RWPE2 (cell line): Measurements from ENCODE around the gene FMNL2.

Experiments
- ATAC-seq: fragments of 200-7000 bp; cut with Tn5 transposase; 3 replicates; pipeline ENCODE4 v1.9.1; 2021; ENCODE audit warnings: low read depth
- DNase-seq: peaks from one replicate; pipeline ENCODE4 v3.0.0-alpha.2; 2020; ENCODE audit warnings: low spot score
- H3K27ac ChIP-seq: fragments of 450-650 bp; 2 replicates; pipeline ENCODE4 v1.5.1; 2017; ENCODE audit warnings: mild to moderate bottlenecking; ENCODE audit not compliant: poor library complexity, severe bottlenecking
- H3K27me3 ChIP-seq: fragments of 250-450 bp; sonication (Bioruptor Pico); 2 replicates; pipeline ENCODE4 v1.5.1; 2021; ENCODE audit warnings: mild to moderate bottlenecking, moderate library complexity; ENCODE audit not compliant: insufficient read depth, poor library complexity, severe bottlenecking
- H3K36me3 ChIP-seq: fragments of 250-450 bp; sonication (Bioruptor Pico); 2 replicates; pipeline ENCODE4 v1.5.1; 2020; ENCODE audit warnings: low read depth, mild to moderate bottlenecking, moderate library complexity
- H3K4me1 ChIP-seq: fragments of 250-450 bp; sonication (Bioruptor Pico); 2 replicates; pipeline ENCODE4 v1.5.1; 2021; ENCODE audit warnings: mild to moderate bottlenecking, moderate library complexity; ENCODE audit not compliant: insufficient read depth, poor library complexity, severe bottlenecking
- H3K4me3 ChIP-seq: fragments of 250-450 bp; sonication (Bioruptor Pico); 2 replicates; pipeline ENCODE4 v1.5.1; 2021; ENCODE audit warnings: mild to moderate bottlenecking, moderate library complexity; ENCODE audit not compliant: severe bottlenecking
- H3K9me3 ChIP-seq: fragments of 250-450 bp; sonication (Bioruptor Pico); 2 replicates; pipeline ENCODE4 v1.5.1; 2021; ENCODE audit warnings: mild to moderate bottlenecking, moderate library complexity; ENCODE audit not compliant: severe bottlenecking
- CTCF ChIP-seq: fragments of 450-650 bp; IDR thresholded peaks from one replicate; pipeline ENCODE4 v1.5.1; 2017; ENCODE audit warnings: mild to moderate bottlenecking, moderate library complexity; ENCODE audit not compliant: poor library complexity, severe bottlenecking

FMNL2 gene

GRCh38 chr2:152335016-152335725, at the start of gene FMNL2:
Gene FMNL2, plus strand, starts transcription at chr2:152335174.
- peak; percentile 16 for TF ChIP-seq CTCF
- peak; percentile 84 for ATAC-seq
- H3K27ac ChIP-seq: peak within 1 kb of the TSS; percentile 68
- peaks cover 14% of the 10 kb centered on the region for H3K4me1 ChIP-seq
- H3K4me3 ChIP-seq: peak within 1 kb of the TSS; percentile 78
- no peaks in the 10 kb centered on the region for H3K9me3 ChIP-seq
- no peaks in the 10 kb centered on the region for H3K27me3 ChIP-seq
- DNase-seq: peak; percentile 78
- no peaks in the 10 kb centered on the region for H3K36me3 ChIP-seq

GRCh38 chr2:152292991-152293390, 42.0 kb upstream of the FMNL2 start:
- Histone ChIP-seq H3K36me3 (no peaks in the 10 kb centered on the region), H3K4me1 (no peaks in the 10 kb centered on the region), H3K27me3 (no peaks in the 10 kb centered on the region), H3K4me3 (no peak overlapping the region), H3K9me3 (no peaks in the 10 kb centered on the region), H3K27ac (no peak overlapping the region)
- DNase-seq (no peak), ATAC-seq (no peak)
- TF ChIP-seq CTCF: no peak

GRCh38 chr2:152297715-152298114, 37.3 kb upstream of the FMNL2 start:
- H3K4me1 ChIP-seq: no peaks in the 10 kb centered on the region
- no peaks in the 10 kb centered on the region for H3K9me3 ChIP-seq
- no peaks in the 10 kb centered on the region for H3K36me3 ChIP-seq
- ATAC-seq (no peak), DNase-seq (no peak)
- no peaks in the 10 kb centered on the region for H3K27me3 ChIP-seq
- no peak overlapping the region for H3K4me3 ChIP-seq
- TF ChIP-seq CTCF: no peak
- H3K27ac ChIP-seq: no peak overlapping the region

- no peaks in the 10 kb centered on the region for H3K4me1 ChIP-seq
- no peak overlapping the region for H3K4me3 ChIP-seq
- DNase-seq: no peak
- no peak for TF ChIP-seq CTCF
- H3K27ac ChIP-seq: no peak overlapping the region
- peak; percentile 58 for ATAC-seq
- H3K27me3 ChIP-seq: no peaks in the 10 kb centered on the region
- H3K9me3 ChIP-seq: no peaks in the 10 kb centered on the region
- no peaks in the 10 kb centered on the region for H3K36me3 ChIP-seq
These were observed 36.2 kb upstream of the FMNL2 start for GRCh38 chr2:152298754-152299153.

GRCh38 chr2:152301131-152301530, 33.8 kb upstream of the FMNL2 start:
- no peak for TF ChIP-seq CTCF
- H3K4me1 ChIP-seq: no peaks in the 10 kb centered on the region
- no peak overlapping the region for H3K4me3 ChIP-seq
- H3K27ac ChIP-seq: no peak overlapping the region
- no peaks in the 10 kb centered on the region for H3K36me3 ChIP-seq
- H3K9me3 ChIP-seq: no peaks in the 10 kb centered on the region
- ATAC-seq: no peak
- no peaks in the 10 kb centered on the region for H3K27me3 ChIP-seq
- no peak for DNase-seq
